ENCODE data around the gene TTLL5.

The TTLL5 gene, protein sequence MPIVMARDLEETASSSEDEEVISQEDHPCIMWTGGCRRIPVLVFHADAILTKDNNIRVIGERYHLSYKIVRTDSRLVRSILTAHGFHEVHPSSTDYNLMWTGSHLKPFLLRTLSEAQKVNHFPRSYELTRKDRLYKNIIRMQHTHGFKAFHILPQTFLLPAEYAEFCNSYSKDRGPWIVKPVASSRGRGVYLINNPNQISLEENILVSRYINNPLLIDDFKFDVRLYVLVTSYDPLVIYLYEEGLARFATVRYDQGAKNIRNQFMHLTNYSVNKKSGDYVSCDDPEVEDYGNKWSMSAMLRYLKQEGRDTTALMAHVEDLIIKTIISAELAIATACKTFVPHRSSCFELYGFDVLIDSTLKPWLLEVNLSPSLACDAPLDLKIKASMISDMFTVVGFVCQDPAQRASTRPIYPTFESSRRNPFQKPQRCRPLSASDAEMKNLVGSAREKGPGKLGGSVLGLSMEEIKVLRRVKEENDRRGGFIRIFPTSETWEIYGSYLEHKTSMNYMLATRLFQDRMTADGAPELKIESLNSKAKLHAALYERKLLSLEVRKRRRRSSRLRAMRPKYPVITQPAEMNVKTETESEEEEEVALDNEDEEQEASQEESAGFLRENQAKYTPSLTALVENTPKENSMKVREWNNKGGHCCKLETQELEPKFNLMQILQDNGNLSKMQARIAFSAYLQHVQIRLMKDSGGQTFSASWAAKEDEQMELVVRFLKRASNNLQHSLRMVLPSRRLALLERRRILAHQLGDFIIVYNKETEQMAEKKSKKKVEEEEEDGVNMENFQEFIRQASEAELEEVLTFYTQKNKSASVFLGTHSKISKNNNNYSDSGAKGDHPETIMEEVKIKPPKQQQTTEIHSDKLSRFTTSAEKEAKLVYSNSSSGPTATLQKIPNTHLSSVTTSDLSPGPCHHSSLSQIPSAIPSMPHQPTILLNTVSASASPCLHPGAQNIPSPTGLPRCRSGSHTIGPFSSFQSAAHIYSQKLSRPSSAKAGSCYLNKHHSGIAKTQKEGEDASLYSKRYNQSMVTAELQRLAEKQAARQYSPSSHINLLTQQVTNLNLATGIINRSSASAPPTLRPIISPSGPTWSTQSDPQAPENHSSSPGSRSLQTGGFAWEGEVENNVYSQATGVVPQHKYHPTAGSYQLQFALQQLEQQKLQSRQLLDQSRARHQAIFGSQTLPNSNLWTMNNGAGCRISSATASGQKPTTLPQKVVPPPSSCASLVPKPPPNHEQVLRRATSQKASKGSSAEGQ (N-terminal part only)

DNA sequence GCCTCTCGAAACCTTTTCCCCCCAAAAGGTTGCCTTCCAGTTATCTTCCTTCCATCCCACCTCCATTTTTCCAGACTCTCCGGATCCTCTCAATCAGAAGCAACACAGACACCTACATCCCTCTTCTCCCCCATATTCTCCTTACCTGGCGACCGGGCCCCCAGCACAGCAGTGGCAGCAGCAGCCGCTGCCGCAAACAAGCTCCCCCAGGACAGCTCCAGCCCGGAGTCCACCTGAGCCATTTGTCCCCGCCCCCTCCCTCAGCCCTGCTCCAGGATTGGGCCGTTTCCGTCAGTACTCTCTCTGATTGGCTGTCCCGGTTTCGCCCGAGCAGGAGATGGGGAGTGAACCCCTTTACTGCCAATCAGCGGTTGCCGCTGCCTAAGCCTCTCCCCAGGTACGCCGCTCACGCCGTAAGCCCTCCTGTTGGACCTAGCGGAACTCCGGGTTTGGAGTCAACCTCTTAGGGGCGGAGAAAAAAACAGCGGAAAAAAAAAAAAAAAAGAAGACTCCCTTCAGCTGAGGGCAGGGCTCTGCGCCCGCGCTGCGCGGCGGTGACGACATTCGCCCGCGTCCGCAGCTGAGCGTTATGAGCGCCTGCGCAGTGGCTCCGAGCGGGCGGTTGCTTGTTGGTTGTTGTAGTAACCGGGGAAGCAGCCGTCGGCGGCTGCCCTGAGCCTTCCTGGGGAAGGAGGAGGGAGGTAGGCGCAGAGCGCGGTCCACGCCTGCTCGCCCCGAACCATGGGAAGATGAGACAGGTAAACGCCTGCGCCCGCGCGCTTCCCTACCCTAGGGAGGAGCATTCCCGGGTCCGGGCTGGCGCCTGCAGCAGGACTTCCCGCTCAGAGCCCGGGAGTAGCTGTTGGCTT lies at the start of gene TTLL5, which contains the start of gene ERG28:
Gene TTLL5 (plus strand): TSS at position 617 of the 869 bp plus-strand sequence. CDS start 1,904 bp downstream, outside the sequence.
Gene ERG28 (minus strand): TSS at position 247 of the 869 bp plus-strand sequence. CDS start 3,374 bp downstream, outside the sequence.
- peak; percentile 94 to 100 (median 98) for DNase-seq

- DNase-seq, result no peak
Observed at GRCh38 chr14:75612157-75612556, 48.9 kb upstream of the TTLL5 start.

GRCh38 chr14:75614179-75614578 lies 46.9 kb upstream of the TTLL5 start:
- no peak for DNase-seq

- DNase-seq, result peak in 7 of 58 donors; percentile 1 to 10 (median 7)
Observed at GRCh38 chr14:75615200-75615599, 45.8 kb upstream of the TTLL5 start.

DNA sequence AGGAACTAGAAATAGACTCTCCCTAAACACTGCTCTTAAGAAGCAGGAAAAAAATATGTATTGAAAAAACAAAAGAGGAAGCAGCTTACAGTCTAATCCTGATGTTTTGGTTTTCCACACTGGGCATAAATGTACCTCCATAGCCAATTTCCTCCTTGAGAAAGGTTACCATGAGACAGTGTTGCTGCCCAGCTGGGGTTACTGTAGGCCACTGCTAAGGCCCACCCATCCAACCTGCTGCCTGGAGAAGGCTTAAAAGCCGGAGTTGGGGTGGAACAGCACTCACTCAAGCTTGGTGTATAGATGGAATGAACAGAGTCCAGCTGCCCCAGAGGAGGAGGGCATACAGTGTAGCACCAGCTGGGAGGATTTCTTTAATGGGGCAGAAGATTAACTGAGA lies 41.5 kb upstream of the TTLL5 start:
- no peak for DNase-seq

GRCh38 chr14:75625034-75625433 lies 36.0 kb upstream of the TTLL5 start:
- DNase-seq, result no peak

GRCh38 chr14:75626396-75626795 lies 34.6 kb upstream of the TTLL5 start:
- DNase-seq, result no peak

- DNase-seq, result no peak
Observed at GRCh38 chr14:75626863-75627262, 34.2 kb upstream of the TTLL5 start.

DNA sequence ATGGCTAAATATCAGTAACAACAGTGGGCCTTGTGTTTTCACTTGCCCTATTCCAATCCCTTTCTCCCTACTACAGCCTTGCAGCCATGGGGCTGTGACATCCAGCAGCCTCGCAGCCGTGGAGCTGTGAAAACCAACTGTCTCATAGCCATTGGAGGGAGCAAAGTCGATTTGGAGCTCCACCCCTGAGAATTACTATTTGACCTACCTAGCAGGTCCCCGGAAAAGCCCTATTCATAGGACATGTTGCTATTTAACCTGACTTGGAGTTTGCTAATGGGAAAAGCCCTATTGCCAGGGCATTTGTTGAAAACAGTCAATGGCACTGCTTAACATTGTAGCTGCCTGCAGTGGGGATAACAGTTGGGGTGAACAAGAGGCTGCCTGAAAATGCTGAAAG lies 33.6 kb upstream of the TTLL5 start:
- no peak for DNase-seq

GRCh38 chr14:75628816-75629215 lies 32.2 kb upstream of the TTLL5 start:
- DNase-seq, result no peak

- DNase-seq, result no peak
Observed at GRCh38 chr14:75630695-75631452, 30.2 kb upstream of the TTLL5 start.

- DNase-seq, result no peak
Observed at GRCh38 chr14:75631453-75631831, 29.6 kb upstream of the TTLL5 start.

DNA sequence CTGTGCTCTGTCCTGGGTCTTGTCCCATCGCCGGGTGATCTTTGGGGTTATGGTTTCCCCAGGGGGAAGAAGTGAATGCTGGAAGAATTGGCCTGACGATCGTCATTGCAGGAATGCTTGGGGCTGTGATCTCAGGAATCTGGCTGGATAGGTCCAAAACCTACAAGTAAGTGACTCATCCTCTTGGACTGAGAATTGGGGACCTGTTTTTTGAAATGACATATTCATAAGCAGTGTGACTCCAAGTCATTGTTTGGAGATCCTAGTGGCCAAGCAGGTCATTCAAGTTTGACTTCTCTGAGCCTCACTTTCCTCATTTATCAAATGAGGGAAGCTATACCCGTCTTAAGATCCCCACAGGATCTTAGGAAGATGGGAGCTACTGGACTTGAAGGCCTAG lies 26.2 kb upstream of the TTLL5 start:
- no peak for DNase-seq

GRCh38 chr14:75636100-75636692 lies 24.9 kb upstream of the TTLL5 start:
- DNase-seq, result peak in 46 of 58 donors; percentile 2 to 71 (median 28)

- no peak for DNase-seq
Observed at GRCh38 chr14:75640876-75641275, 20.2 kb upstream of the TTLL5 start.

DNA sequence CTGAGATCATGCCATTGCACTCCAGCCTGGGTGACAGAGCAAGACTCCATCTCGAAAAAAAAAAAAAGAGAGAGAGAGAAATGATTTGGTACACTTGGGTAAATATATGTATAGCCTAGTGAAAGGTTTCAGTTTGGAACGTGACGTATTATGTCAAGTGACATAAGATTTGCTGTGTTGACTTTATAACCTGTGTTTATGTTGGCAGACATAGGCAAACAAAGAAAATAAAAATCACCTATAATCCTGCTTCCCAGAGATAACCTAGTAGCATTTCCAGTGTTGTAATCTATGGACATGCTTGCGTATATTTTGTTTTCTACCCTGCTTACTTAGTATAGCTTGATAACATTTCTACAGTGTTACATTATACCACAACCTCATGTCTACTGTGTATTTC lies 17.1 kb upstream of the TTLL5 start:
- no peak for DNase-seq

DNA sequence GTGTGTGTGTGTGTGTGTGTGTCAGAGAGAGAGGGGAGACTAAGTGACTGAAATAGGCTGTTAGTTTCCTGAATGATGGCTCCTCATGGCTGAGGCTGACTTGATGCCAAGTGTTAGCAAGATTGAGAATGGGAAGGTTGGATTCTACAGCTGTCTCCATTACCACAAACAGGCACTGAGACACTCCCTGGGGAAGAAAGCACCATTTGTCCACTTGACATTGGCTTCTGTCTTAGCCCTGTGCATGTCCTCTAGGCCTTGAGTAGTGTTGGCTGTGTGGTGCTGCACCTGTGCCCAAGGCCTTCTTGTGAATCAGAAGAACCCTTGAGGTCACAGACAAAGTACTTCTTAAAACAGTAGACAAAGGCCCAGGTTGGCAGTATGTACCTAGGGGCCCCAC lies 16.0 kb upstream of the TTLL5 start:
- DNase-seq, result no peak

DNA sequence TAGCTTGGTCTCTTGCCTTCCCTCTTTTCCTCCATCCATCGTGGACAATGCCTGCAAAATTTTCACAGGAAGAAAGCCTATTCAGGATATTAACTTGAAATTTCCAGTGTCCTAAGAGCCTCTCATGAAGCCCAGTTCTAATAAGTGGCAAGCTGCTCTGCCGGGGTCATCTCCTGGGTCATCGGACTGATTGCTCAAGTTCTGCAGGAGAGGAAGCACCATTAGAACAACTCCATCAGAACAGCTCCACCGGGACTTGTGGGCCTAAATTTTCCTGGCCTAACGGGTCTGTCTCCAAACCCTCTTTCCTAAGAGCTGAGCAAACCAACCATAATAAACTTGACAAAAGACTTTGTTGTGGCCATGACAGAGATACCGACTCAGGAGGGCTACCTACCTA lies 14.3 kb upstream of the TTLL5 start:
- no peak for DNase-seq

- DNase-seq, result no peak
Observed at GRCh38 chr14:75647640-75648039, 13.4 kb upstream of the TTLL5 start.
